PC-3 (cell line): Measurements from ENCODE around the gene LPCAT2.

Experiments
- EZH2 ChIP-seq: fragments of 300-600 bp; sonication (generic); IDR thresholded peaks from one replicate; pipeline ENCODE4 v1.6.1; 2017; ENCODE audit warnings: antibody characterized with exemption, mild to moderate bottlenecking, low read length; ENCODE audit not compliant: unreplicated experiment
- EZH2phosphoT487 ChIP-seq: fragments of 300-600 bp; sonication (generic); IDR thresholded peaks from 2 replicates; pipeline ENCODE4 v1.6.1; 2018; ENCODE audit warnings: mild to moderate bottlenecking, antibody characterized with exemption, low read length, borderline replicate concordance
- TF ChIP-seq, protein P1 (sequence below): fragments of 300-600 bp; sonication (generic); conservative IDR thresholded peaks from 2 replicates; pipeline ENCODE4 v1.5.1; 2017; ENCODE audit warnings: antibody characterized with exemption, low read depth, mild to moderate bottlenecking, low read length

GRCh38 chr16:55634193-55634592, 125.3 kb downstream of the LPCAT2 start:
- TF ChIP-seq EZH2 (no peak), EZH2phosphoT487 (no peak)
- TF ChIP-seq, protein P1, sequence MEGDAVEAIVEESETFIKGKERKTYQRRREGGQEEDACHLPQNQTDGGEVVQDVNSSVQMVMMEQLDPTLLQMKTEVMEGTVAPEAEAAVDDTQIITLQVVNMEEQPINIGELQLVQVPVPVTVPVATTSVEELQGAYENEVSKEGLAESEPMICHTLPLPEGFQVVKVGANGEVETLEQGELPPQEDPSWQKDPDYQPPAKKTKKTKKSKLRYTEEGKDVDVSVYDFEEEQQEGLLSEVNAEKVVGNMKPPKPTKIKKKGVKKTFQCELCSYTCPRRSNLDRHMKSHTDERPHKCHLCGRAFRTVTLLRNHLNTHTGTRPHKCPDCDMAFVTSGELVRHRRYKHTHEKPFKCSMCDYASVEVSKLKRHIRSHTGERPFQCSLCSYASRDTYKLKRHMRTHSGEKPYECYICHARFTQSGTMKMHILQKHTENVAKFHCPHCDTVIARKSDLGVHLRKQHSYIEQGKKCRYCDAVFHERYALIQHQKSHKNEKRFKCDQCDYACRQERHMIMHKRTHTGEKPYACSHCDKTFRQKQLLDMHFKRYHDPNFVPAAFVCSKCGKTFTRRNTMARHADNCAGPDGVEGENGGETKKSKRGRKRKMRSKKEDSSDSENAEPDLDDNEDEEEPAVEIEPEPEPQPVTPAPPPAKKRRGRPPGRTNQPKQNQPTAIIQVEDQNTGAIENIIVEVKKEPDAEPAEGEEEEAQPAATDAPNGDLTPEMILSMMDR = no peak
